Stimulated activated naive CD8-positive, alpha-beta T cell treated with anti-CD3 and anti-CD28 coated beads, Interleukin-15, Interleukin-2, amounts not matched to agents 100 ng/mL and 50 ng/mL, for 24 hours (primary cell): Measurements from ENCODE around the gene PTOV1.

Source experiments
- H3K27ac Mint-ChIP-seq: one replicate; pipeline ENCODE4 v1.8.0; 2021; ENCODE audit warnings: mild to moderate bottlenecking, mixed read lengths
- H3K27me3 Mint-ChIP-seq: one replicate; pipeline ENCODE4 v1.8.0; 2021; ENCODE audit warnings: mixed read lengths
- H3K36me3 Mint-ChIP-seq: one replicate; pipeline ENCODE4 v1.8.0; 2021; ENCODE audit warnings: low read depth, mixed read lengths
- H3K4me1 Mint-ChIP-seq: one replicate; pipeline ENCODE4 v1.8.0; 2021; ENCODE audit warnings: low read depth, mixed read lengths
- H3K4me3 Mint-ChIP-seq: one replicate; pipeline ENCODE4 v1.8.0; 2021; ENCODE audit warnings: mild to moderate bottlenecking, mixed read lengths
- H3K9me3 Mint-ChIP-seq: one replicate; pipeline ENCODE4 v1.8.0; 2021; ENCODE audit warnings: mixed read lengths

Gene PTOV1

DNA sequence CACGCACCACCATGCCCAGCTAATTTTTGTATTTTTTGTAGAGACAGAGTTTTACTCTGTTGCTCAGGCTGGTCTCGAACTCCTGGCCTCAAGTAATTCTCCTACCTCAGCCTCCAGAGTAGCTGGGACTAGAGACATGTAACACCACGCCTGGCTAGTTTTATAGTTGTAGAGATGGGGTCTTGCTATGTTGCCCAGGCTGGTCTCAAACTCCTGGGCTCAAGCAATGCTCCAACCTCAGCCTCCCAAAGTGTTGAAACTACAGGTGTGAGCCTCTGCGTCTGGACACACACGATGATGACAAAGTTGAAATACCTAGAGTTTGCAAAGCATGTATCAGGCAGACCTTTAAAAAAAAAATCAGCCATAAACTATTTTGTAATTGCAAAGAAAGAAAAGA lies 4.6 kb upstream of the PTOV1 start:
- no peaks in the 10 kb centered on the region for H3K27me3 Mint-ChIP-seq
- H3K4me1 Mint-ChIP-seq: peaks cover 27% of the 10 kb centered on the region
- H3K4me3 Mint-ChIP-seq: no peak overlapping the region
- no peak overlapping the region for H3K27ac Mint-ChIP-seq
- H3K36me3 Mint-ChIP-seq: peaks cover 4% of the 10 kb centered on the region
- H3K9me3 Mint-ChIP-seq: no peaks in the 10 kb centered on the region

DNA sequence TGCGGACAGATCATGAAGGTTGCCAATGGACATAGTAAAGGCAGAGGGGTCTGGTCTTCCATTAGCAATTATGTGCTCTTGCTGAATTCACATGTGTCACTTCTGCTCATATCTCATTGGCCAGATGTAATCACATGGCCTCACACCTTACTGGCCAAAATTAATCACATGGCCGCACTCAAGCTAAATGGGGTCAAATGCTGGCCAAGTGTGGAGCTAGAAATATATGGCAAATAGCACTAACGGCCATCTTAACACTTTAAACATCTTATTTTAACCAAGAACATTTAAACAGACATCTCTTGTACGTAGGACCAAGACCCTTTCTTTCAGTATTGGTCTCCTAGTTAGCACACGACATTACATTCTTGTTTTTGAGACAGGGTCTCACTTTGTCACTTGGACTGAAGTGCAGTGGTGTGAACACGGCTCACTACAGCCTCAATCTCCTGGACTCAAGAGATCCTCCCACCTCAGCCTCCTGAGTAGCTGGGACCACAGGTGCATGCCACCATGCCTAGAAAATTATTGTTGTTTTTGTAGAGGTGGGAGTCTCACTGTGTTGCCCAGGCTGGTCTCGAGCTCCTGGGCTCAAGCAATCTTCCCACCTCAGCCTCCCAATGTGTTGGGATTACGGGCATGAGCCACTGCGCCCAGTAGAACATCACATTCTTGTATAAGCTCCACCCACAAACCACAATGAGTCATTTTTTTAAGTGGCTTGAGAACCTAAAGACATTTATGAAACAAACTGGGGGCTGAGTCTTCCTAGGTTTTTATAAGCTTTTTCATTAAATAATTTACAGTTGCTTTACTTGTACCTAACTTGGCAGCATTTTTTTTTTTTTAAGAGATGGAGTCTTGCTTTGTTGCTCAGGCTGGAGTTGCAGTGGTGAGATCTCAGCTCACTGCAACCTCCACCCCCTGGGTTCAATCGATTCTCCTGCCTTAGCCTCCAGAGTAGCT lies 2.9 kb upstream of the PTOV1 start:
- H3K27me3 Mint-ChIP-seq: no peaks in the 10 kb centered on the region
- peaks cover 38% of the 10 kb centered on the region for H3K4me1 Mint-ChIP-seq
- H3K9me3 Mint-ChIP-seq: no peaks in the 10 kb centered on the region
- peaks cover 8% of the 10 kb centered on the region for H3K36me3 Mint-ChIP-seq
- no peak overlapping the region for H3K4me3 Mint-ChIP-seq
- no peak overlapping the region for H3K27ac Mint-ChIP-seq

DNA sequence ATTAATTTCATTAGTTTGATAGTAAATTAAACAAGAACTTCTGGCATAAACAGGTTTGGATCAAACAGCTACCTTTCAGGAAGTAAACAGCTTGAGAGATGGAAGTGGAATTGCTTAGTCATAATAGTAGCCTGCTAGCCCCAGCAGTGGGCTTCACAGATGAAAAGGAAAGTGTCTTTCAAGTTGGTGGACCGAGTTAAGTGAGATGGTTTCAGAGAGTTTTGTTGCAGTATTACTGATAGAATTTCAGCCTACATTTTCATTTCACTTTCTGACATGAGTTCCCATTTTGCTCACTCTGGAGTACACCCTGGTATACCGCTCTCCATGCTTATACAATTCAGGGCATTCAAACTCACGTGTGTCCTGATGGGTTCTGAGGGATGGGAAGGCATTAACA lies 2.0 kb upstream of the PTOV1 start:
- no peaks in the 10 kb centered on the region for H3K9me3 Mint-ChIP-seq
- H3K4me3 Mint-ChIP-seq: peak overlapping the region; percentile 8
- H3K27me3 Mint-ChIP-seq: no peaks in the 10 kb centered on the region
- H3K4me1 Mint-ChIP-seq: peaks cover 45% of the 10 kb centered on the region
- peaks cover 8% of the 10 kb centered on the region for H3K36me3 Mint-ChIP-seq
- no peak overlapping the region for H3K27ac Mint-ChIP-seq

DNA sequence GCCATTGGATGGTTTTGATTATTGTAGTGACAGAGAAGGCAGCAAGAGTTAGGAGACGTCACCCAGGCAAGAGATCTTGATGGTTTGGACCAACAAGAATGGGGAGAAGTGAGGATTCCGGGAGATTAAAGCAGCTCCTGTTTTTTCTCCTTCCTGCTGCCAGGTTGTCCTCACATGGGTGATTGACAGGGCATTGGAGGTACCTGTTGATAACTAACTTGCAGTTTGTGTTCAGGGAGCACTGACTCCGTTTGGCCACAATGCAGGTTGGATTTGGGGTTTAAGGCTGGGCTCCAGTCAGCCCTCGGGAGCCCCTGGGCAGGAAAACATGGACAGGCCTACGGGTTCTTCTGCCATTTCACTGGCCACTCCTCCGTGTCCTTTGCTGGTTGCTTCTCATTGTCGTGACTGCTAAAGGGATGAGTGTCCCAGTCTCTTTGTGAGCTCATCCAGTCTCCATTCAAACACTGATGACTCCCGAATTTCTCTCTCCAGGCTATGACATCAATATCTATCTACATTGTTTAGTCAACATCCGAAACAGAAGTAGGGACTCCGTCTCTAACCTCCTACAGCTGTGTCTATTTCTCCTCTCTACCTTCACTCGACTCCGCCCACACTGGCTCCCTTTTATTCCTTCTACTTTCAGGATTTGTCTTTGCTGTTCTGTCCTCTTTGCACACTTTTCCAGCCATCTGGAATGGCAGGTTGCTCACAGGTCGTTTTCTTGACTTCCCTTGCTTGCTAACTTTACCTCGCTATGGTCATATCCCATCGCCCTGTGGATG lies 1.3 kb upstream of the PTOV1 start:
- peaks cover 45% of the 10 kb centered on the region for H3K4me1 Mint-ChIP-seq
- no peaks in the 10 kb centered on the region for H3K27me3 Mint-ChIP-seq
- peak overlapping the region; percentile 86 for H3K4me3 Mint-ChIP-seq
- H3K36me3 Mint-ChIP-seq: peaks cover 8% of the 10 kb centered on the region
- H3K9me3 Mint-ChIP-seq: no peaks in the 10 kb centered on the region
- H3K27ac Mint-ChIP-seq: no peak overlapping the region

DNA sequence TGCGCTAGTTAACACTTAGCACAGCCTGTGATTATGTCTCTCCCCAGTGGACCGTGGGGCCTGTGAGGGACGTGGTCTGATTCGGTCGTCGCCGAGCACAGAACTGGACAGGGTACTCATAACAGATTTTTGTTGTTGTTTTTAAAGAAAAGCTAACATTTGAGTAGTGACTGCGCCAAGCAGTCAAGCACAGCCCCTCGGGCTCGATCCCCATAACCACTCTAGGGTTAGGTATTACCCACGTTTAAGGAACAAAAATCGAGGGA lies 805 bp upstream of the PTOV1 start:
- Mint-ChIP-seq H3K4me1 (peaks cover 45% of the 10 kb centered on the region), H3K27ac (no peak overlapping the region), H3K9me3 (no peaks in the 10 kb centered on the region), H3K36me3 (peaks cover 8% of the 10 kb centered on the region), H3K4me3 (peak overlapping the region; percentile 86), H3K27me3 (no peaks in the 10 kb centered on the region)

DNA sequence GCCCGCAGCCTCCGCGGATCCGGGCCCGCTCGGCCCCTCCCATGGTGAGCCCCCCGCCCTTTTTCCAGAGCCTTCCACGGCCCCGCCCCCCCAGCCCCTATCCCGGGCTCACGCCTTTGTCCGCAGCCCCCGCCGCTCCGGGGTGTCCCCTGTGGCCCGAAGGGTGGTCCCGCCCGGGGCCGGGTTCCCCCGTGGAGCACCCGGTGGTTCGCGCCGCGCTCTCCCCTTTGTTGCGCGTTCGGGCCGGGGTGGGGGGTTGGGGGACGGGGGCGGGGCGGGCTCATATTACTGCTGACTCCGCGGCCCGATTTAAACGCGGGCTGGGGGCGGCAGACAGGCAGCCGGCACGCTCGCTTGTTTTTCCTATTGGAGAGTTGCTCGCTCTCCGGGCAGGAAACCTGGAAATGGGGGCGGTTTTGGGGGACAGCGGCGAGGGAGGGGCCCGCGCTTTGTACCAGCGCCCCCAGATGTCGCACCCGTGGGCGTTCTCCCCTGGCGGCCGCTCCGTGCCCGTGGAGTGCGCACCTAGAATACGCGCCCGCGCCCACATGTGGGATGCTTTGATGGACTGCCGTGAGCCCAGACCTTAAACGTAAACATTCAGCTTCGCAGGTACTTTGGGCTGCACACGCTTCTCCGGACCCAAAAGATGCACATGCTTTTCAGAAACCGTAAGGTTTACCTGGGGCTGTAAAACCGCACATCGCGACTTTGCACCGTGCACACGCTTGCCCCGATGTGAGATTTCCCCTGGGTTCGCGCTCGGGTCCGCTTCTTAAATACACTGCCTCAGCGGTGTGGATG lies 699 bp downstream of the PTOV1 start:
- H3K36me3 Mint-ChIP-seq: peaks cover 18% of the 10 kb centered on the region
- no peaks in the 10 kb centered on the region for H3K27me3 Mint-ChIP-seq
- no peaks in the 10 kb centered on the region for H3K9me3 Mint-ChIP-seq
- peaks cover 45% of the 10 kb centered on the region for H3K4me1 Mint-ChIP-seq
- H3K4me3 Mint-ChIP-seq: peak overlapping the region; percentile 81
- peak overlapping the region; percentile 54 for H3K27ac Mint-ChIP-seq

DNA sequence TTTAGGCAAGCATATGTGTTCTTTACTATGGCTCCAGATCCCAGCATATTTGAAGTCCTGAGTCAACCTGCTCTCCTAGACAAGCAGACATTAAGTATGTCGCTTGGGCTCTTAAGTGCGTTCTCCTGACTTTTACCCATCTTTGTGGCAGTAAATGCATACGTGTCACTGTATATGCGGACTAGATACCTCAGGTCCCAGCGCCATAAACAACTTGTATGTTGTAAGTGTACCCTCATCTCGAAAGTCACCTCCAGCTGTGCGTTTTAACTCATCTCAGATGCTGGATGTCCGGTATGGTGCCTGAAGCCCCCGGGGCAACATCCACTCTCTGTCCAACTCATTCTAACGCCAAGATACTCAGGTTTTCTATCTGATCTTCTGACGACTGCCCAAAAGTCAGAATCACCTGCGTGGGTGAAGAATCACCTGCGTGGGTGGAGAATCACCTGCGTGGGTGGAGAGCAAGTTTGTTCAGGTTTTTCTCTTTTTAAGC lies 1.7 kb downstream of the PTOV1 start:
- Mint-ChIP-seq H3K9me3 (no peaks in the 10 kb centered on the region), H3K4me1 (peaks cover 41% of the 10 kb centered on the region), H3K4me3 (peak overlapping the region; percentile 81), H3K27ac (peak overlapping the region; percentile 54), H3K36me3 (peaks cover 18% of the 10 kb centered on the region), H3K27me3 (no peaks in the 10 kb centered on the region)

DNA sequence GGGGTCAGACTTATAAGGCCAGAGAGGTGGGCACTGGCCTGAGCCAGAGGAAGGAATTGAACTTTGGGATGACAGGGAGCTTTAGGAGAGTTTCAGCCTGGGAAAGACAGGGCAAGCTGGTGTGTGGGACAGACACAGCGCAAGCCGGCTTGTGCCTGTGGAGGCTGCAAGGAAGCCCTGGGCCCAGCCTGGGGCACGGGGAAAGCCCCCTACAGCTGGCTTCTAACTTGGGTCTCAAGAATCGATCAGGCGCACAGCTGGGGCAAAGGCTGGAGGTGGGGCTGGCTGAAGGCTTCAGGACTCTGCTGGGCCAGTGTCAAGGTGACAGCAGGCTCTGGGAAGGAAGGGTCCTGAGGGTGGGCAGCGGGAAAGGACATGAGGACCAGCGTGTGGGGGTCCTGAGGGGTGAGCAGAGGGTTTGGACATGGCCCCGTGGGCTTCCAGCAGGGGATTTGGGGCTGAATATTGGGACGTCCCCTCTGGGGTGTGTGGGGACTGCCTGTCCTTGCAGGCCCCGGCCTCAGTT lies 3.0 kb downstream of the PTOV1 start:
- Mint-ChIP-seq H3K9me3 (no peaks in the 10 kb centered on the region), H3K27me3 (no peaks in the 10 kb centered on the region), H3K4me1 (peaks cover 29% of the 10 kb centered on the region), H3K4me3 (no peak overlapping the region), H3K36me3 (peaks cover 18% of the 10 kb centered on the region), H3K27ac (no peak overlapping the region)

DNA sequence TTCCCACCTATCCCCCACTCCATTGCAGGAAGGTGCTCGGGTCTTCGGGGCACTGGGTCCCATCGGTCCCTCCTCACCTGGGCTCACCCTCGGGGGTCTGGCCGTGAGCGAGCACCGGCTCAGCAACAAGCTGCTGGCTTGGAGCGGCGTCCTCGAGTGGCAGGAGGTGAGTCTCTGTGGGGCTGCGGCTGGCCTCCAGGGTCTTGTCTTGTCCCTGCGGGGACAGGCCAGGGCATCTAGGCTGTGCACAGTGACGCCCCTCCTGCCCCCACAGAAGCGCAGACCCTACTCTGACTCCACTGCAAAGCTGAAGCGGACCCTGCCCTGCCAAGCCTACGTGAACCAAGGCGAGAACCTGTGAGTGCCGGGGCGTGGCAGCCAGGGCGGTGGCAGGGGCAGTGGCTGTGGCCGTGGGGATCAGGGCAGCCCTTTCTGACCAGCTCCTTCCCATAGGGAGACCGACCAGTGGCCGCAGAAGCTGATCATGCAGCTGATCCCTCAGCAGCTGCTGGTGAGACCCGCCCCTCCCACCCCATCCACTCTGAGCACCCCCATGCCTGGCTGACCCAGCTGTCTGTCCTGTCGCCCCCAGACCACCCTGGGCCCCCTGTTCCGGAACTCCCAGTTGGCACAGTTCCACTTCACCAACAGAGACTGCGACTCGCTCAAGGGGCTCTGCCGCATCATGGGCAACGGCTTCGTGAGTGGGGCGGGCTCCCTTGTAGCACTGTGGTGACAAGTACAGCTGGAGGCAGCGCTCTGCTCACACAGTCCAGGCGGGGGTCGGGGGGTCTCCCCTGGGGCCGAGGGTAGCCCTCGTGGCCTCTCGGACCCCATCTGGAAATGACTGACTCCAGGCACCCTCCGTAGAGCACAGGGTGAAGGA lies 3.7 kb downstream of the PTOV1 start:
- peaks cover 18% of the 10 kb centered on the region for H3K36me3 Mint-ChIP-seq
- no peak overlapping the region for H3K4me3 Mint-ChIP-seq
- H3K27me3 Mint-ChIP-seq: no peaks in the 10 kb centered on the region
- peak overlapping the region; percentile 49 for H3K27ac Mint-ChIP-seq
- H3K9me3 Mint-ChIP-seq: no peaks in the 10 kb centered on the region
- H3K4me1 Mint-ChIP-seq: peaks cover 25% of the 10 kb centered on the region

DNA sequence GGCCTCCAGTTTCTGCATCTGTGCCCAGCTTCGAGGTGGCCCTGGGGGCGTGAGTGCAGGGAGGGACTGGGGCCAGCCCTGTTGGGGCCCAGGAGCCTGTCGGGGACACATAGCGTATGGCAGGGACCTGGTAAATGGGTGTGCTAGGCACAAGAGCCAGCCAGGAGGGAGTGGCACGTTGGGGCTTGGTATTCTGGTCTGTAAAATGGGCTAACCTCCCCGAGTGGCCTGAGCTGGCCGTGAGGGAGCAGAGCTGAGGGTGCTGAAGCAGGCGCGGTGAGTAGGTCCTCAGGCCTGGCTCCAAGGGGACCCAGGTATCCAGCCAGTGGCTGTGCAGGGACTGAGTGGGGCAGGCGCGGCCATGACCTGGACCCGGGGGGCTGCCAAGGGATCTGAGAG lies 4.3 kb downstream of the PTOV1 start:
- Mint-ChIP-seq H3K27me3 (no peaks in the 10 kb centered on the region), H3K27ac (peak overlapping the region; percentile 49), H3K4me1 (peaks cover 19% of the 10 kb centered on the region), H3K36me3 (peaks cover 14% of the 10 kb centered on the region), H3K4me3 (no peak overlapping the region), H3K9me3 (no peaks in the 10 kb centered on the region)

DNA sequence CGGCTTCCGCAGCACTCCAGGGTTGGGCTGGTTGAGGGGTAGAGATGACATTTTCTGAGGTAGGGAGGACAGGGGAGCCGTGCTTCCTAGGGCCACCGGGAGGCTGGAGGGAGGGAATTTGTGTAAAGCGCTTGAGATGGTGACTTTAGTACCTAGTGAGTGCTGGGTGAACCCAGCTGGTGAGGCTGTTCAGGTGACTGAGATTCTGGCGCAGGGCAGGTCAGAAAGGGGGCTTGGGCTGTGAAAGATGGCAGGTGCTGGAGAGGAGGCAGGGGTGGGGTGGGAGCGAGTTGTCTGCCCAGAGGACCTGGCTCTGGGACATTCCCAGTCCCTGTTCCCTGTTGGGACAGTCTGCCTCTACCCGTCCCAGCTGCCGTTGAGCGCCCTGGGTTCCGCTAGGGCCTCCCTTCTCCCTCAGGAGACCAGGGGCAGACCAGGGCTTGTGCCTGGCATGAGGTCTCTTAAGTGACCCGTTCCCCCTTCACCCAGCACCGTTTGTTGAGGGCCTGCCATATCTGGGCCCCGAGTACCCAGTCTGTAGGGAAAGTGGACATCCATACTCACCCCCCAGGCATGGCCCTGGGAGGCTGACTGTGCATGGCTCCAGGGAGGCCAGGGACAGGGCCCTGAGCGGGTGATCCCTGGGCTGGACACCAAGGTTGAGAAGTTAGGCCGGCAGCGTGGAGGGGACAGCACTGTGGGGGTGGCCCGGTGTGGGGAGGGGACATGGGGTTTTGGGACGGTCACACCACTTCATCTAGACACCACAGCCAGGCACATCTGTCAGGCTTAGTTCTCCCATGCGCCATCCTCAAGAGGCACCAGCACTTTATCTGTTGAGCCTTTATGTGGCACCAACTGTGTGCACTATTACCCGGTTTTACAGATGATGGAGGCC lies 5.0 kb downstream of the PTOV1 start:
- peaks cover 17% of the 10 kb centered on the region for H3K4me1 Mint-ChIP-seq
- H3K9me3 Mint-ChIP-seq: no peaks in the 10 kb centered on the region
- H3K4me3 Mint-ChIP-seq: no peak overlapping the region
- no peaks in the 10 kb centered on the region for H3K27me3 Mint-ChIP-seq
- peaks cover 14% of the 10 kb centered on the region for H3K36me3 Mint-ChIP-seq
- peak overlapping the region; percentile 49 for H3K27ac Mint-ChIP-seq

DNA sequence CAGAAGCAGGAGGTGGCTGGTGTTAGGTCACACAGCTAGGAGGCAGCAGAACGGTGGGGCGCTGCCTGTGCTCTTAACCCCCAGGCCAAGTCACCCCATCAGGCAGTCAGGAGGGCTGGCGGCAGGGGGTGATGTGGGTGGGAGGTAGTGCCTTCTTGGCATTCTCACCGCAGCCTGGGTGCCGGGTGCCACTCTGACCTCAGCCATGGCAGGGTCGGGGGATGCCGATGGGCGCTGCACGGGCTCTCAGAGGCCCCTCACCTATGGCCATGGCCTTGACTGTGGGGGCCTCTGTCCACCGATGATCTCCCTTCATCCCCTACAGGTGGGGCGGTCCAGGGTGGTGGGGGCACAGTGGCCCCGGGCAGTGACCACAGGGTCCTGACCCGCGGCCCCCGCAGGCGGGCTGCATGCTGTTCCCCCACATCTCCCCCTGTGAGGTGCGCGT lies 5.6 kb downstream of the PTOV1 start:
- Mint-ChIP-seq H3K4me1 (peaks cover 17% of the 10 kb centered on the region), H3K4me3 (no peak overlapping the region), H3K27ac (no peak overlapping the region), H3K27me3 (no peaks in the 10 kb centered on the region), H3K36me3 (peaks cover 14% of the 10 kb centered on the region), H3K9me3 (no peaks in the 10 kb centered on the region)
